ENCODE measurements around the gene UVRAG.

GRCh38 chr11:76051937-76052336 lies 236.9 kb downstream of the UVRAG start:
- TF ChIP-seq POLR2A (IDR thresholded peaks at IDR 0.05) (no peak), CTCF (IDR thresholded peaks at IDR 0.05 in 4 of 5, conservative IDR thresholded peaks at IDR 0.05 in 1 of 5) (no peak)

Measured in gastrocnemius medialis (tissue), 4 donors.